HUDEP-2 (cell line): ENCODE data around the gene AOX1.
"Not testable (repeated sequence)": the region's sequence is repeated elsewhere in the genome, so short reads cannot be mapped to it uniquely, and the experiment has no call there.

ENCODE experiments used
- DNase-seq, 76 experiments: peaks; one replicate each; lab custom pipeline; 2025; ENCODE audit not compliant: unreplicated experiment in 76 of 76; lab: John Stamatoyannopoulos, UW

The AOX1 gene

GRCh38 chr2:200600549-200601225, 14.9 kb downstream of the AOX1 start:
- DNase-seq, result no peak

DNA sequence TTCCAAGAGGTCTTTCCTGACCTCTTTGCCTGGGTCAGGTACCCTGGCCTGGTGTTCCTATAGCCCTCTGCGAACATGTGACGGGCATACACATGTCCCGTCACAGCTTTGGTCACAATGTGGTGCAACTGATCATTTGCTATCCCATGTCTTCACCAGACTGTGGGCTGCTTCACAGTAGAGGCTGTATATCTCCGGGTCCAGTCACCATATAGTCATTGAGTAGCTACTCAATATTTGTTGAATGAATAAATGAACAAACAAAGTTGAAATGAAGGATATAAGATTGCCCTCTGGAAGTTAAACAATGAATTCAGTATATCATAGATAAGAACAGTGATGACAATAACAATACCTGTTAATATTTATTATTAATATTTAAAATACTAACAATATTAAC, 16.8 kb downstream of the AOX1 start:
- DNase-seq, result no peak

DNA sequence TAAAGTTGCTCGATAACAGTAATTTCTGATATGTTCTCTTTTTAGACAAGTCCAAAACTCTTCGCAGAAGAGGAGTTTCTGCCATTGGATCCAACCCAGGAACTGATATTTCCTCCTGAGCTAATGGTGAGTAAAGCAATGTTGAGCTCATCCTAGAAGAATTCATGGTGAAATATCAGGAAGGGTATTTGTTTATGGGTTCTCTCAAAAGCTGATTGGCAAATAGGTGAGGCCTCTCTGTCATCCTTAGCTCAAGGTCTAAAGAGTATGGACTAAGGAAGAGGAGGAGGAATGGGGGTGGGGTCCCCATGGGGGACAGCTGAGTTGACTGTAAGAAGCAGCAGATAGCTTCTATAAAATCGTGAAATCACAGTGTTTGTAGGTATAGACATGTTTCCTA, 18.2 kb downstream of the AOX1 start:
- DNase-seq, result no peak

DNA sequence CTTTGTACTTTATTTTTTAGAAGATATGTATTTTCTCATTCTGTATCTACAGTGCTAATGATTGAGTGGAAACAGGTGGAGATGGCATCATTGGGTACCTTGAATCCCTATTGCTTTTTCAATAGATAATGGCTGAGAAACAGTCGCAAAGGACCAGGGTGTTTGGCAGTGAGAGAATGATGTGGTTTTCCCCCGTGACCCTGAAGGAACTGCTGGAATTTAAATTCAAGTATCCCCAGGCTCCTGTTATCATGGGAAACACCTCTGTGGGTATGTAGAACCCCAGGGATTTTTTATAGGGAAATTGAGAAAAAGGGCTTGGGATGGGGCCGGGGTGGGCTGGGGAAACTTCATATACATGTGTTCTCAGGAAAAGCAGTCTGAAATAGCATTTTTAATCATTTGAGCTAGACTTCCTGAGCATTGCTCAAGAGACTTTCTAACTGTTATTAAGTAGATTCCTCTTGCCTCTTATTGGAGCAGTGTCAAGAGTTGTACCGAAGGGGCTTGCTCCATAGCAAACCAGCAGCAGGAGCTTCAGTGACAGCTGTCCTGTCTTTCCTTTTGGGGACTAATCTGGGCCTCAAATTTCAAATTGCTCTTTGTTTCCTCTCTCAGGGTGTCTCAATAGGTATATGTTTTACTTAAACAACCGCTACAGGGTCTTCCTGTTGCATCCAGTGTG, 18.9 kb downstream of the AOX1 start:
- no peak for DNase-seq

- DNase-seq, result no peak
These were observed 22.7 kb downstream of the AOX1 start for GRCh38 chr2:200608341-200609027.

DNA sequence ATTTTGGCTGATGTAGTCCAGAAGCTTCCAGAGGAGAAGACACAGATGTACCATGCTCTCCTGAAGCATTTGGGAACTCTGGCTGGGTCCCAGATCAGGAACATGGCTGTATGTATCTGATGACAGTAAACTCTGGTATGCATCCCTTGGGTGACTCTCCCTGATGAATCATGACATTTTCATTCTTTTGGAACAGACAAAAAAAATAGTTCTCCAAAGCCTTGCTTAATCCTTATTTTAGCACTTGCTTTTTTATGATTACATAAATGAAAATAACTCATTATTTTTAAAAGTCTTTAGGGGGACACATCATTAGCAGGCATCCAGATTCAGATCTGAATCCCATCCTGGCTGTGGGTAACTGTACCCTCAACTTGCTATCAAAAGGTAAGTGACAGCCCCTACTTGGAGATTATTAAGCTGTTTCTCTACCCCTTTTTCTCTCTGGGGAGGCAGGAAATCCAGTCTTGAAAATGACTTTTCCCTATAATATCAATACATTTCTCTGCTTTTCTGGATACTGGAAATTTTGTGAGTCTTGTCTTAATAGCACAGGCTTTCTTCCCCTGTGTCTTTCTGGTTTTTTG, 23.3 kb downstream of the AOX1 start:
- DNase-seq, result no peak

- not testable (repeated sequence) for DNase-seq
These were observed 24.4 kb downstream of the AOX1 start for GRCh38 chr2:200610217-200610616.

- no peak for DNase-seq
These were observed 27.9 kb downstream of the AOX1 start for GRCh38 chr2:200613692-200614091.

DNA sequence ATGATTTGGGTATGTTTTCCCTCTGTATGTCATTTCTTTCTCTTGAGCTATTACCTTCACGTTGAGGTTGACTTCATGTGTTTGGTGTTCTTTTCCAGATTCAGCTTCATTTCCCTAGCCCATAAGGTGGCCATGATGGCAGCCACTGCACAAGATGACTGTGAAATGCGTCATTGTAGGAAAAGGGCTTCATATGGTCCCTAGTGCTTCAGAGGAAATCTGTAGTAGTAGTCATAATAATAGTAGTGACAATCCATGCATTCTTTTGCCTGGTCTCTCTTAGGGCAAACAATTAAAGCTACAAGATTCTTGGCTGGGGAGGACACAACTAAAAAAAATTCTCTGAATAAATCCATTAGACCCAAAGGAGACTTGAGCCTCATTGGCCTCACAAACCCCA, 28.4 kb downstream of the AOX1 start:
- no peak for DNase-seq

GRCh38 chr2:200615247-200615646, 29.4 kb downstream of the AOX1 start:
- DNase-seq, result no peak

DNA sequence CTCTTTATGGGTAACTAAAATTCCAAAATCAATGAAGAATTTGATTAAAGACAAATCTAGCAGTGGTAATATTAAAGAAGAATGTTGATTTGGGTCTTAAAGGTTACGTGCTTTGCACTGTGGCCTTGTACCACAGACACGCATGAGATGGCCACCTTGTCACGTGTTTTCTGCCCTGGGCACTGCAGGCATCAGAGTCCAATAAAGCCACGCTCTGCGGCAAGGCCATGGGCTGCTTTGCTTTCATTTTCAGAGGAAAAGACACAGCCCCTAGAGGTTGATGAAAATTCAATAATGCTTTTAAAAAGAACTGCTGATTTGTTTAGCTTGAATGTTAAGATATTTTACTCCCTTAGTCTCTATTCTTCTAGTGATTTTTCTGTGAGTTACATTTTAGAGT, 30.4 kb downstream of the AOX1 start:
- no peak for DNase-seq

GRCh38 chr2:200616656-200617055, 30.8 kb downstream of the AOX1 start:
- no peak for DNase-seq

DNA sequence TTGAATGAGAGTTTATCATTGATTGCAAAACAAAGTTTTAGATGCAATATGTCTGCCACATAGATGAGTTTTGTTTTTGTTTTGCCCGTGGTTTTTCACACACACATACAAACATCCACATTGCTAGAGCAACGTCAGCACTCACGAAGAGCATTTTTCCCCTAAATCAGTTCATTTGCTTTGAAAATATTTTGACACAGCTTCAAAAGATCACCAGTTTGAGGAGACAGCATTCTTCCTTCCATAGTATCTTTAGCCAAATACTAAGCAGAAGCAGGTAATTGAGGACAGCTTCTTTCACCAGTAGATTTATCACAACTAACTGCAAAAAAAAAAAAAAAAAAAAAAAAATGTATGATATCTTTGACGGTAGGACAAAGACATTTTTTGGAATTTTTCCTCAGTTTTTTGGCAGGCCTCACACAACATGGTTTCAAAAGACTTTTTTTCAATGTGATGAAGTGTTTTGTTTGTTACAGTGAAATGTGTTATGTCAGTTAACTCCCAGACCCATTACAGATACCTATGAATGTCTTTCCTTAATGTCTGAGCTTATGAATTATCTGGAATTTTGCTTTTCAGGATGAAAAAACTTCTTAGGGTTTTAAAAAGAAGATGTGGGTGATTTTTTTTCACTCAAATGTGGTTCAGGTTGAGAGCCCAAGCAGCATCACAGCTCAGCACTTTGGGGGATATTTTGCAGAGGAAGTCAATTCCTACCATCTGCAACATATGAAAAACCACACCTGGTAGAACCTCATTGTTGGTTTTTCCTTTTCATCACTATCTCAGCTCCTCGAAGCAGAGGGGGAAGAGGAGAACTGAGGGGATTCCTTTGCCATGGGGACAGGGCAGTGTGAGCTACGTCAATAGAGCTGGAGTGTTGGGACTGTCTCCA, 31.6 kb downstream of the AOX1 start:
- no peak for DNase-seq

GRCh38 chr2:200618054-200618419, 32.2 kb downstream of the AOX1 start:
- DNase-seq, result no peak

GRCh38 chr2:200618590-200619021, 32.8 kb downstream of the AOX1 start:
- no peak for DNase-seq

DNA sequence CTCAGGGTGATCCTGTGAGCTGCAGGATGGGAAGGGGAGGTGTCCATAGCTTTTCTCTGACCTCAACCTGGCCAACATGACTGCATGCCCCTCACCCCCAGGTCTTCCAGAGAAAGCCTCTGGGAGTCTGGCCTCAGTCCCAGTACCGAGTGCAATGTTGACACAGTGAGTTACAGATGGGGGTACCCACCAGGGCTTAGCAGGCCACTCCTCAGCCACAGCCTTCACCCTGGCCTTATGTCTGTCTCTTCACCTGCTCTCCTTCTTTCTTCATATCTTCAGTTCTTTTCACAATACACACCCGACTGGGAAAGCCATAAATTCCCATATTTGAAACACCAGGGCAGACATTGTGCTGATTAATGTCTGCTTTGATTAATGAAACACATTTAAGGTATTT, 33.5 kb downstream of the AOX1 start:
- no peak for DNase-seq

- DNase-seq, result no peak
These were observed 35.0 kb downstream of the AOX1 start for GRCh38 chr2:200620606-200621390.

- DNase-seq, result no peak
These were observed 36.3 kb downstream of the AOX1 start for GRCh38 chr2:200622106-200622505.

DNA sequence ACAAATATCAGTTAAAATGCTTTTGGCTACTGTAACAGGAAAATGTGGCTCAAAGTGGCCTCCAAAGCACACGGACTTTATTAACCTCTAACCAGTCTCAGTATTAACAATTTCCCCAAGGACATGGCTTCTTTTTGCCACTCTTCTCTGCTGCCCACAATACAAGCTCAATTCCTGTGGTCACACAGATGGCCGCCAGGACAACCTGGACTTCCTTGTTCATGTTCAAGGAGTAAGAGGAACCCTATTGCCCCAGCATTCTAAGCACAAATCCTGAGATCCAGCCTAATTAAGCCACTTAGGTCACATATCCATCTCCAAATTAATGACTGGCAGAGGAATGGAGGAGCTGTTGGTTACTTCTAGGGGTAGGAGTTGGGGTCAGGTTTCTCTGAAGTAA, 38.2 kb downstream of the AOX1 start:
- no peak for DNase-seq

GRCh38 chr2:200624658-200625057, 38.8 kb downstream of the AOX1 start:
- no peak for DNase-seq
